Fibroblast of mammary gland (primary cell): Measurements from ENCODE around the gene KRTAP19-8.

ENCODE experiments used
- DNase-seq: peaks from one replicate; pipeline ENCODE4 v3.0.0-alpha.2; 2010; ENCODE audit warnings: low read depth
- H3K4me3 ChIP-seq: 2 replicates; pipeline ENCODE4 v1.5.1; 2011; ENCODE audit warnings: low read depth, mild to moderate bottlenecking, low read length, moderate library complexity; ENCODE audit not compliant: control insufficient read depth
- TF ChIP-seq, protein P1 (sequence below): conservative IDR thresholded peaks from 2 replicates; pipeline ENCODE4 v1.5.1; 2011; ENCODE audit warnings: low read depth, low read length, inconsistent platforms; ENCODE audit not compliant: control insufficient read depth, insufficient read depth

The KRTAP19-8 gene

DNA sequence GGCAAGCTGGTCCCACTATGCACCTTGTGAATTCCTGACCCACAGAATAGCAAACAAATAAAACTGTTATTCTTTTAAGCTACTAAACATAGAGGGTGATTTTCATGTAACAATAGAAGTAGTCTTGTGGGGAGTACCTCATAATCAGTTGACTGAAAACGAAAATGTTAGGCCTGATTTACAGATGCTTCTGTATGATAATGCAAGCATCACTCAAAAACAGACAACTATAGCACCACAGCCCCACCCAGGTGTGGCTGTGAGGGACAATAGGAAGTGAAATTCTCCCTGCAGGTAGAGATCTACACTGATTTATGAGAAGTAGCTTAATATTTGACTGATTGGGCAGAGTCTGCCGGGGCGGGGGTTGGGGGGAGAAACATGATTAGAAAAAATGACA is 26.5 kb upstream of the KRTAP19-8 start:
- TF ChIP-seq, protein P1, sequence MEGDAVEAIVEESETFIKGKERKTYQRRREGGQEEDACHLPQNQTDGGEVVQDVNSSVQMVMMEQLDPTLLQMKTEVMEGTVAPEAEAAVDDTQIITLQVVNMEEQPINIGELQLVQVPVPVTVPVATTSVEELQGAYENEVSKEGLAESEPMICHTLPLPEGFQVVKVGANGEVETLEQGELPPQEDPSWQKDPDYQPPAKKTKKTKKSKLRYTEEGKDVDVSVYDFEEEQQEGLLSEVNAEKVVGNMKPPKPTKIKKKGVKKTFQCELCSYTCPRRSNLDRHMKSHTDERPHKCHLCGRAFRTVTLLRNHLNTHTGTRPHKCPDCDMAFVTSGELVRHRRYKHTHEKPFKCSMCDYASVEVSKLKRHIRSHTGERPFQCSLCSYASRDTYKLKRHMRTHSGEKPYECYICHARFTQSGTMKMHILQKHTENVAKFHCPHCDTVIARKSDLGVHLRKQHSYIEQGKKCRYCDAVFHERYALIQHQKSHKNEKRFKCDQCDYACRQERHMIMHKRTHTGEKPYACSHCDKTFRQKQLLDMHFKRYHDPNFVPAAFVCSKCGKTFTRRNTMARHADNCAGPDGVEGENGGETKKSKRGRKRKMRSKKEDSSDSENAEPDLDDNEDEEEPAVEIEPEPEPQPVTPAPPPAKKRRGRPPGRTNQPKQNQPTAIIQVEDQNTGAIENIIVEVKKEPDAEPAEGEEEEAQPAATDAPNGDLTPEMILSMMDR = no peak
- DNase-seq = no peak
- no peak overlapping the region for H3K4me3 ChIP-seq

GRCh38 chr21:31052489-31053142 is 14.3 kb upstream of the KRTAP19-8 start:
- H3K4me3 ChIP-seq = no peak overlapping the region
- no peak for DNase-seq
- TF ChIP-seq, protein P1 = no peak

GRCh38 chr21:31050577-31051157 is 12.4 kb upstream of the KRTAP19-8 start:
- TF ChIP-seq, protein P1 = no peak
- DNase-seq = no peak

DNA sequence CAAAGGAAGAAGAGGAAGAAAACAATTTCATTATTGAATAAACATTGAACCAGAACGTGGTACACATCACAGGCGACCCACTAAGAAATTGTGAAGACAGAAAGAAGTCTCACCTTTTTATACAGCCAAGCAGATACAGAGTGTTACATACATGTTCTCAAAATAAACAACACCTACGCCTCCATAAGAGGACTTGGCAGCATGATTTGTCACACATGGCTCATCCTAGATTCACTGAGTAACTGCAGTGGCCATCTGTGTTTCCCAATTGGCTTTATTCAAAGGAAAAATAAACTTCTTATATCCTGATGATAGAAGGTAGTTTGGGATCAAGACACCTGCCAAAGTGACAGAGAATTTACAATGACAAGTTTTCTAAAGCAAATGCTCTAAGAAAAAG is 7.6 kb upstream of the KRTAP19-8 start:
- no peak for DNase-seq
- TF ChIP-seq, protein P1 = no peak
- no peak overlapping the region for H3K4me3 ChIP-seq

More at GRCh38 chr21:31050577-31051157, 12.4 kb upstream of the KRTAP19-8 start:
- H3K4me3 ChIP-seq = no peak overlapping the region

GRCh38 chr21:31043471-31043870 is 5.2 kb upstream of the KRTAP19-8 start:
- DNase-seq = no peak
- TF ChIP-seq, protein P1 = no peak

GRCh38 chr21:31042080-31042464 is 3.8 kb upstream of the KRTAP19-8 start:
- TF ChIP-seq, protein P1 = no peak
- DNase-seq = no peak
- no peak overlapping the region for H3K4me3 ChIP-seq

More at GRCh38 chr21:31043471-31043870, 5.2 kb upstream of the KRTAP19-8 start:
- H3K4me3 ChIP-seq = no peak overlapping the region
